ENCODE data around the gene ANKRD24.

DNA sequence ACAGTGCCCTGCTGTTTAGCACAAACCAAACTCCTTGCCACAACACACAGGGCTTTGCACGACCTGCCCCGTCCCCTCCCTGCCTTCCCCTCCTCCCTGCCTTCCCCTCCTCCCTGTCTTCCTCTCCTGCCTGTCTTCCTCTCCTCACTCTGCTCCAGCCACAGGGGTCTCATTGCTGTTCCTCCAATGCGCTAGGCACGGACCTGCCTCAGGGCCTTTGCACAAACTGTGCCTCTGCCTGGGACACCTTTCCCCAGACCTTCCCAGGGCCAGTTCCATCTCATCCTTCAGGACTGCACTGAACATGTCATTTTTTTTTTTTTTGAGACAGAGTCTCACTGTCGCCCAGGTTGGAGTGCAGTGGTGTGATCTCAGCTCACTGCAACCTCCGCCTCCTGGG lies 30.9 kb upstream of the ANKRD24 start:
- TF ChIP-seq EZH2 (IDR thresholded peaks at IDR 0.05) (no peak), POLR2AphosphoS5 (IDR thresholded peaks at IDR 0.05; ENCODE audit: borderline replicate concordance, low read depth, low read length) (no peak), FOXP2 (optimal IDR thresholded peaks at IDR 0.05; ENCODE audit: control extremely low read depth, extremely low read length, insufficient read depth) (no peak)

Measured in SK-N-MC (cell line).